BE2C (cell line): Measurements from ENCODE around the gene PAF1.

Experiments
- DNase-seq: peaks from one replicate; pipeline ENCODE4 v3.0.0-alpha.2; 2020
- H3K27me3 ChIP-seq: fragments of 250-450 bp; sonication (Bioruptor Pico); 2 replicates; pipeline ENCODE4 v1.5.1; 2020; ENCODE audit warnings: mild to moderate bottlenecking
- H3K36me3 ChIP-seq: fragments of 250-450 bp; sonication (Bioruptor Pico); 2 replicates; pipeline ENCODE4 v1.5.1; 2020; ENCODE audit warnings: mild to moderate bottlenecking
- H3K4me1 ChIP-seq: fragments of 250-450 bp; sonication (Bioruptor Pico); 2 replicates; pipeline ENCODE4 v1.5.1; 2020
- H3K4me3 ChIP-seq: 2 replicates; pipeline ENCODE4 v1.5.1; 2011; ENCODE audit warnings: low read depth, low read length
- H3K9me3 ChIP-seq: fragments of 250-450 bp; sonication (Bioruptor Pico); 2 replicates; pipeline ENCODE4 v1.5.1; 2020
- TF ChIP-seq, protein P1 (sequence below): IDR thresholded peaks from 2 replicates; pipeline ENCODE4 v1.5.1; 2012; ENCODE audit warnings: mild to moderate bottlenecking, low read depth, low read length

Gene PAF1

DNA sequence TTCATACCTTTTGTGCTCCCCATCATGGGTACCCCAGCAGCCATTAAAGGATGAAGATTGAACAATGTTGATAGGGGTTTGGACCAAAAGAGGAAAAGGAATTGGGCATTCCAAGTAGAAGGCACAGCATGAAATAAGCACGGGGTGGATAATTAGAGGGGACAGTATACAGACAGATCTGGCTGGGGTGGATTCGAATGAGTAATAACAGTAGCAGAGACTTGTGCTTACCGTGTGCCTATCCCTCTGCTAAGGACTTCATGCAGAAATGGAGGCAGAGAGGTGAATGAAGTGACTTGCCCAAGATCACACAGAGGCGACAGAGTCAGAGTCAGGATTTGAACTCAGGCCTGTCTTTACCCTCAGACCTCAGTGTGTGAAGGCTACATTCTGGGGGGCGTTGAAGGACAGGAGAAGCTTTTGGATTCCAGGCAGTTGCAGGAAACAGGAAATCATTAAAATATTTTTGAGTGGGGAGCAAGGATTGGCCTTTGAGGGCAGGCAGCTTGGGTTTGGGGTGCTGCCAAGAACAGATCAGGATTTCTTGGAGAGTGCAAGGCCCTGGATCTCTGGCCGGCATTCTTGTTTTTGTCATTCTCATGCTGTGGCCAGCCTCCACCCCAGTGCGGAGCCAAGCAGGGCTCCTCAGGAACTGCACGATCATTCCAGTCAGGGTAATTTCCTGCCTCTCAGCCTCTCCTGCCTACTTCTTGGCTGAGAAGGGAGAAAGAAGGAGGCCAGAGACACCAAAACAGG is 18.7 kb downstream of the PAF1 start:
- peaks cover 63% of the 10 kb centered on the region for H3K36me3 ChIP-seq
- DNase-seq: no peak
- no peaks in the 10 kb centered on the region for H3K9me3 ChIP-seq
- no peaks in the 10 kb centered on the region for H3K4me1 ChIP-seq
- no peaks in the 10 kb centered on the region for H3K27me3 ChIP-seq
- no peak overlapping the region for H3K4me3 ChIP-seq
- TF ChIP-seq, protein P1, sequence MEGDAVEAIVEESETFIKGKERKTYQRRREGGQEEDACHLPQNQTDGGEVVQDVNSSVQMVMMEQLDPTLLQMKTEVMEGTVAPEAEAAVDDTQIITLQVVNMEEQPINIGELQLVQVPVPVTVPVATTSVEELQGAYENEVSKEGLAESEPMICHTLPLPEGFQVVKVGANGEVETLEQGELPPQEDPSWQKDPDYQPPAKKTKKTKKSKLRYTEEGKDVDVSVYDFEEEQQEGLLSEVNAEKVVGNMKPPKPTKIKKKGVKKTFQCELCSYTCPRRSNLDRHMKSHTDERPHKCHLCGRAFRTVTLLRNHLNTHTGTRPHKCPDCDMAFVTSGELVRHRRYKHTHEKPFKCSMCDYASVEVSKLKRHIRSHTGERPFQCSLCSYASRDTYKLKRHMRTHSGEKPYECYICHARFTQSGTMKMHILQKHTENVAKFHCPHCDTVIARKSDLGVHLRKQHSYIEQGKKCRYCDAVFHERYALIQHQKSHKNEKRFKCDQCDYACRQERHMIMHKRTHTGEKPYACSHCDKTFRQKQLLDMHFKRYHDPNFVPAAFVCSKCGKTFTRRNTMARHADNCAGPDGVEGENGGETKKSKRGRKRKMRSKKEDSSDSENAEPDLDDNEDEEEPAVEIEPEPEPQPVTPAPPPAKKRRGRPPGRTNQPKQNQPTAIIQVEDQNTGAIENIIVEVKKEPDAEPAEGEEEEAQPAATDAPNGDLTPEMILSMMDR: no peak

DNA sequence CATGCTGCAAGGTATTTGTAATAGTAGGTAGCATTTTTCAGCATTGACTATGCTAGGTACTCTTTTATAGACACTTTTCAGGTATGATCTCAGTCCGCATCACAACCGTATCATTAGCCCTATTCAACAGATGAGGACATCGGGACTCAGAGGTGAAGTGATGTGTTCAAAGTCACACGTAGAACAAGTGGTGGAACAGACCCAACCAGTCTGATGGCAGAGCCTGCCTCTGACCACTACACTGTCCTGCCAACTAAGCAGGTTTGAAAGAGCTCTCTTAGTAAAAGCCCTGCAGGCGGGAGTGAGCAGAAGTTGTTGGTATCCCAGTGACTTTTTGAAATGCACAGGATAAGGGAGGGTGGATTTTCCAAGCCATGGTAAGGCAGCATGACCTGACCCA is 20.2 kb downstream of the PAF1 start:
- no peaks in the 10 kb centered on the region for H3K9me3 ChIP-seq
- H3K36me3 ChIP-seq: peaks cover 52% of the 10 kb centered on the region
- H3K4me3 ChIP-seq: no peak overlapping the region
- H3K4me1 ChIP-seq: no peaks in the 10 kb centered on the region
- DNase-seq: no peak
- TF ChIP-seq, protein P1: no peak
- H3K27me3 ChIP-seq: no peaks in the 10 kb centered on the region

DNA sequence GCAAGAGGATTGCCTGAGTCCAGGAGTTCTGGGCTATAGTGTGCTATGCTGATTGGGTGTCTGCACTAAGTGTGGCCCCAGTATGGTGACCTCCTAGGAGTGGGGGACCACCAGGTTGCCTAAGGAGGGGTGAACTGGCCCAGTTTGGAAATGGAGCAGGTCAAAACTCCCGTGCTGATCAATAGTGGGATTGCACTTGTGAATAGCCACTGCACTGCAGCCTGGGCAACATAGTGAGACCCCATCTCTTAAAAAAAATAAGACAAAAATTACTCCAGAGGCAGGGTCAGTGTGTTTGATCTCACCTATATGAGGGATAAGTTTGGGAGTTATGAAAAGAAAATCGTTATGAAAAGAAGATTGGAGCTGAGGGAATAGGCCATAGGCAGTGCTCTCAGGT is 21.7 kb downstream of the PAF1 start:
- Histone ChIP-seq H3K36me3 (peaks cover 42% of the 10 kb centered on the region), H3K4me1 (no peaks in the 10 kb centered on the region), H3K9me3 (no peaks in the 10 kb centered on the region), H3K4me3 (no peak overlapping the region), H3K27me3 (no peaks in the 10 kb centered on the region)
- TF ChIP-seq, protein P1: no peak
- DNase-seq: no peak

DNA sequence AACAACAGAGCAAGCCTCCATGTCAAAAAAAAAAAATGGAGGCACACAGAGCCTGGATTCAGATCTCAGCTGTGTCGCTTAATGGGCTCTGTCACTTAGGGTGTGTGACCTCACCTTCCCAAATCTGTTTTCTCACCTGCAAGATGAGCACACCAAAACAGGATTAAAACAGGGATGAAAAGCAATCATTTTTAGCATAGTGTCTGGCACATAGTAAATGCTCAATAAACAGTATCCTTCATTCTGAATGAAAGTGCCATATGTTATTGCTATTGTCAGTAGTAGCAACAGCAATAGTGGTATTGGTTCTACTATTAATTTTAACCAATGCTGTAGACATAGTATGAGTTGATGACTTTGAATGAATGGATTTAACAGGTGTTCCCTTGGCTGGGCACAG is 25.4 kb downstream of the PAF1 start:
- H3K27me3 ChIP-seq: no peaks in the 10 kb centered on the region
- DNase-seq: no peak
- H3K4me3 ChIP-seq: no peak overlapping the region
- H3K36me3 ChIP-seq: peaks cover 36% of the 10 kb centered on the region
- TF ChIP-seq, protein P1: no peak
- H3K4me1 ChIP-seq: no peaks in the 10 kb centered on the region
- no peaks in the 10 kb centered on the region for H3K9me3 ChIP-seq

DNA sequence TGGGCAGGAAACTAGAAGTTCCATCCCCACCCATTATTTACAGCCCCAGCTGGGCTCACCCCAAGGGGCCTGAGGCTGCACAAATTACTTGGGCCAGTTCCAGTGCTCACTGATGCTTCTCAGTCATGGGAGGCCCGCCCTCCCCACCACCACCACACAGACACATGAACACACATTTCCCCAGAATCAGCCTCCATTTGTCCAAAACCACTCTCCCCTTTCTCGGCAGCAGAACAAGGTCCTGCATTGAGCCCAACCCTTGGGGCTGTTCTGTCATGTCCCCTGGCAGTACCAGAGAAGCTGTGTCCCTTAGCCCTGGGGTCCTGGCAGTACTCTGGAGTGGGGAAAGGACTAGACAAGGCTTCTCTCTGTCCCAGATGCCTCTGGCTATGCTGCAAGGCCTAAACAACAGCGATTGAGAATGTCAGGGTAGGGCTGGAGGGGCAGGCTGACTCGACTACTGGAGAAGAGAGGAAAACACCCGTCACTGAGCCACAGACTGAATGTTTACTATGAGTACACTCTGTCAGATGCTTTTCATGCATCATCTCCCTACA is 26.9 kb downstream of the PAF1 start:
- Histone ChIP-seq H3K9me3 (no peaks in the 10 kb centered on the region), H3K4me3 (no peak overlapping the region), H3K4me1 (no peaks in the 10 kb centered on the region), H3K27me3 (no peaks in the 10 kb centered on the region), H3K36me3 (peaks cover 31% of the 10 kb centered on the region)
- TF ChIP-seq, protein P1: no peak
- DNase-seq: no peak
